HG02763 (cell line): ENCODE results near the gene PCGF2.
A peak's percentile ranks its signal among the peaks of the same experiment; 100 is the strongest.
"Not testable (repeated sequence)": the region's sequence is repeated elsewhere in the genome, so short reads cannot be mapped to it uniquely, and the experiment has no call there.

Source experiments
- ATAC-seq: cut with Tn5 transposase; IDR thresholded peaks from one replicate; pipeline ENCODE4 v1.9.1; 2021; ENCODE audit warnings: mild to moderate bottlenecking, moderate library complexity; ENCODE audit not compliant: unreplicated experiment

The PCGF2 gene

DNA sequence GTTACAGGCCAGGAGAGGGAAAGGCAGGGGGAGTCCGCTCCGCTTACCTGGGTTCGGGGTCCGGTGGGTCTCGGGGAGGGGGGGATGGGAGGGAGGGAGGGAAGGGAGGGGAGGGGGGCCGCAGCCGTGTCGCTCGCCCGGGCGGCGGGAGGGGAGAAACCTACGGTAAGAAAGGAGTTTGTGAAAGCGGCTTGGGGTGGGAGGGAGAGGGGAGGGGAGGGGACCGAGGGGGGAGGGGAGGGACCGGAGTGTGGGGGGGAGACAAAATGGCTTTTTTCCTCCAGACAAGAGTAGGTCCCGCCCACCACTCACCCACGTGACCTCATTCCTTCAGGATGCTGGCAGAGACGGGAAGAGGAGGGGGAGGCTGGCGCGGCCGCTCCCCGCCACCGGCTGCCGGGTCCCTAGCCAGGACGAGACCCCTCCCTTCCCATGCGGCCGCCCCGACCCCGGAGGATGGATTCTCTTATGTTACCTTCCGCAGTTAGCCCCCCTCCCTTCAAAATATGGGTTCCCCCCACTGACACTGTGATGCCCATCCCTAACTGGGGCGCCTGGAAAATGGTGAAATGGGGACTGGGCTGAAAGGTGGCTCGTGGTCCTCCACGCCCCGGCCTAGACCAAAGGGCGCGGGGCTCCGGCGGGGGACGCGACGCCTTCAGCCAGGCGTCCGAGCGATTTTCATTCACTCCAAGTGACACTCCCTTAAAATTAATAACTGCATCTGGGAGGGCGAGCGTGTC, at the start of gene PCGF2:
Gene PCGF2 (minus strand): TSS at position 188 of the 743 bp plus-strand sequence. CDS start 7,934 bp downstream, outside the sequence.
- no peak for ATAC-seq

DNA sequence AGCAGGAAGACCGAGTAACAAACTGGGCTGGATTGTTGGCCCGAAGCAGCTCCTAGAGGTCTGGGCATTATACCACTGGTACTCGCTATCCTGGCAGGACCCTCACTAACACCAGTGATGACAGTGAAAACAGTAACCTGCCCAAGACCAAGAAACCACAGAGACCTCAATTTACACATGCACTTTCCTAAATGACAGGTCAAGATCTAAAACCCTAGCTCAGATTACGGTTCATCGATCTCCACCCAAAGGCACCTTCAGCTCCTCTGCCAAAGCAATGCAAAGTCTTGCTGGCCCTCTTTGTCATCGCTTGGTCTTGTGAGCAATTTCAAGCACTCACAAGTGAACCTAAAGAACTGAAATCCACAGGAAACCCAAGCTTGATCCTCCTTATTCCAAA, 49.7 kb upstream of the PCGF2 start:
- no peak for ATAC-seq

DNA sequence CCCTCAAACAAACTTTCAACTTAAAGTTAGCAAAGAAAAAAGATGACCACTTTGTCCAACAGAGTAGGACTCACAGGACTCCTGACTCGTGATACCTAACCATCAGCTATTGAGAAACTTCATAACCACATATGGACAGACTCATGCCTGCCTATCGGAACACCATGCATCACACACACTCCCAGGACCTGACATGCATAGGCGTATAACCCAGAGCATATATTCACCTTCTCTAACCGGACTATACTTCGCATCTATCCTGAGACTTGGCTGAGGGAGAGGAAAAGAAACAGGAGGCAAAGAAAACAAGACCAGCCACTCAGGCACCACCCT, 49.0 kb upstream of the PCGF2 start:
- no peak for ATAC-seq

DNA sequence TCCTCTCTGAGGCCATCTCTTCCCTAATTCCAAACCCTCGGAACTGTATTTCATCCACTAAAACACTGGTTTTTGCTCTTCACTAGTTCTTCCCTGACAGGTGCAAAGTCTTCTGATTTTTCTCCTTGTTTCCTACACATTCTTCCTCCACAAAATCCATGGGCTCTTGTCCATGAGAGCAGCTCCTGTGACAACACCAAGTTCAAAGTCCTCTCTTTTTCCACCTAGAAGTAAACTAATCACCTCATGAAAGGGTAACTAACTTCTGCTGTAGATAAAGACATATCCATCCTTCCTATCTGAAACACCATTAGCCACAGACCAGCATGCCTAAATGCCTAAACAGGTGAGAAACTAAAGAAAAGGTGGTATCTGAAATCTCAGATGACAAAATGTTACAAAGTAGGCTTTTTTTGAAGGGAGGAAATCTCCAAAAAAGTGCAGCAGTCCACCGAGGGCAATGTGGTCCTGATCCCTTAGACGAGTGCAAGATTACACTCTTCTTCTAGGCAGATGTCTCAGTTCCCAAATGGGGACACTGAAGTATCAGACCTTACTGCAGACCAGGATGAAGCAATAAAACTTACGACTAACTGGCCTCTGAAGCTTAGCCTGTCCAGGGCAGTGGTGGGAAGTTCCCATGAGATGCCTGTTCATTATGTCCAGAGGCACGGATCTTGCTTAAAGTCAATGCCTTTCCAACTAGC, 48.5 kb upstream of the PCGF2 start:
- no peak for ATAC-seq

DNA sequence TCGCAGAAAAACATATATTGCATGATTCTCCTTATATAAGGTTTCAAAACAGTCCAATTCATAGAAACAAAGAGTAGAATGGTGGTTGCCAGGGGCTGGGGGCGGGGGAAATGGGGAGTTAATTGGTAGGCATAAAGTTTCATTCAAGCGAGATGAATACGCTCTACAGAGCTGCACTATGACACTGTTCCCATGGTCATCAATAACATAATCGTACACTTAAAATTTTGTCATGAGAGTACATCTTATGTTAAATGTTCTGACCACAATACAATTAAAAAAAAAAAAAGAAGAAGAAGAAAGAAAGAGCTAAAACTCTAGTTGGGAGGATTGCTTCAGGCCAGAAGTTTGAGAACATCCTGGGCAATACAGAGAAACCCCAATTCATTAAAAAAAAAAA, 46.1 kb upstream of the PCGF2 start:
- ATAC-seq, result no peak

DNA sequence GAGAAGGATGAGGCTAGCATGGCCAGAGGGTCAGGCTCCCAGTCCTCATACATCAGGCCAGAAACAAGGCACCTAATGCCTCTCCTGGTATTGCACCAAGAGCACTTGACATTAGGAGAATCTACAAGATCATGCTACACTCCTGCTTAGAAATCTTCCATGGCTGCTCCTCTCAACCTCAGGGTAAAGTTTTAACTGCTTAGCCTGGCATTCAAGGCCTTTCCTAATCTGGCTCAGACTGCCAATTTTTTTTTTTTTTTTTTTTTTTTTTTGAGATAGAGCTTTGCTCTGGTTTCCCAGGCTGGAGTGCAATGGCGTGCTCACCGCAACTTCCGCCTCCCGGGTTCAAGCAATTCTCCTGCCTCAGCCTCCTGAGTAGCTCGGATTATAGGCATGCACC, 43.0 kb upstream of the PCGF2 start:
- no peak for ATAC-seq

DNA sequence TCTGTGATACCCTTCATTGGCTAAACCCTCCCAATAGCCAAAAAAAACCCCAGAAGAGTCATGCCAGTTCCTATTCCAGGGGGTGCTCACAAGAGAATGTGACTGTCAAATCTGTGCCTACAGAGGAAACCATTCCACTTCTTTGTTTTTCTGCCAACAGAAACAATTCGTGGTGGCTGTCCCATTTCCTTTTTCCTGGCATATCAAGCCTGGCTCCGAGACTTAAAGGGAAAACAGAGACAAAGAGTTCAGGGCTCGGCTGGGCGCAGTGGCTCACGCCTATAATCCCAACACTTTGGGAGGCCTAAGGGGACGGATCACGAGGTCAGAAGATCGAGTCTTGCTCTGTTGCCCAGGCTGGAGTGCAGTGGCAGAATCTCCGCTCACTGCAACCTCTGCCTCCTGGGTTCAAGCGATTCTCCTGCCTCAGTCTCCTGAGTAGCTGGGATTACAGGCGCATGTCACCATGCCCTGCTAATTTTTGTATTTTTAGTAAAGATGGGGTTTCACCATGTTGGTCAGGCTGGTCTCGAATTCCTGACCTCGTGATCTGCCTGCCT, 42.1 kb upstream of the PCGF2 start:
- not testable (repeated sequence) for ATAC-seq

DNA sequence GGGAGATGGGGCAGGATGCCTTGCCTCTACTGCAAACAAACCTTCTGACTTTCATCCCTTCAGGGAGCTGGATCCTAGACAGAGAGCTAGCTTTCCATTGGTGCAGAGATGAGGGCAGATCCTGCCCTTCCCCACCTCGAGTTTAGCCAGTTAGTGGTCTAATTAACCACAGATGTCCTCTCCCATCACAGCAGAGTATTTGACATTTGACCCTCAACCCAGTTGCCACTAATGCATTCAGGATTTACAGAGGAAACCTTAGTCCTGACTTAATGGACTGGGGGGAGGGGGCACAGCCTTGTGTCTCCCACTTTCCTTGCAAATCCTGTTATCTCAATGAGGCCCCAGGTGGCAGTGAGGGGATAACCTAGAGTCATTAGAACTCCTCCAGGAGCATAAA, 41.0 kb upstream of the PCGF2 start:
- ATAC-seq, result no peak

DNA sequence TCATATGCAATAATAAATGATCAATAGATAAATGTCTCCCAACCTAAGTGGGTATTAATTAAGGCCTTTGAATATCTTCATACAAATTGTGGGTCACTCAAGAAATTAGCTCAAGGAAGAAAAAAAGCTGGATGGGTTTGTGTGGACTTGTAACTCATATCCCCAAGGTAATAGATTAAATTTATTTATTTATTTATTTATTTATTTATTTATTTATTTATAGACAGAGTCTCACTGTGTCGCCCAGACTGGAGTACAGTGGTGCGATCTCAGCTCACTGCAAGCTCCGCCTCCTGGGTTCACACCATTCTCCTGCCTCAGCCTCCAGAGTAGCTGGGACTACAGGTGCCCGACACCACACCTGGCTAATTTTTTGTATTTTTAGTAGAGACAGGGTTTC, 39.9 kb upstream of the PCGF2 start:
- ATAC-seq, result not testable (repeated sequence)

DNA sequence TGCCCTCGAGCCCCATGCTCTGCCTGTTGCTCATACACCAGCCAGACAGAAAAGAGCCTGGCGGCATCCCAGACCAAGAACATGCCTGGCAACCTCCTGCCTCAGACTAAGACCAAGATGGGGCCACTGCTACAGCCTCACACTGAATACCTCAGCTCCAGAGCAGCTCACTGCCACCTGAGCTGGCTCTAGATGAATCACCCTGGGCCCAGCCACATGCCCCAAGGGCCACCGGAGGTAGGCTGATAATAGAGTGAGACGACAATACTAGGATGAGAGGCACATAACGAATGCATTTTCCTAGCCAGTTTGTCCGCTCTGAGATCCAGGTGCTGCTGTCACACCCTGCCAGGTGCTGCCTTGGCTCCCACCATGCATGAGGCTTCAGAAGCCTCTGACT, 38.2 kb upstream of the PCGF2 start:
- no peak for ATAC-seq

DNA sequence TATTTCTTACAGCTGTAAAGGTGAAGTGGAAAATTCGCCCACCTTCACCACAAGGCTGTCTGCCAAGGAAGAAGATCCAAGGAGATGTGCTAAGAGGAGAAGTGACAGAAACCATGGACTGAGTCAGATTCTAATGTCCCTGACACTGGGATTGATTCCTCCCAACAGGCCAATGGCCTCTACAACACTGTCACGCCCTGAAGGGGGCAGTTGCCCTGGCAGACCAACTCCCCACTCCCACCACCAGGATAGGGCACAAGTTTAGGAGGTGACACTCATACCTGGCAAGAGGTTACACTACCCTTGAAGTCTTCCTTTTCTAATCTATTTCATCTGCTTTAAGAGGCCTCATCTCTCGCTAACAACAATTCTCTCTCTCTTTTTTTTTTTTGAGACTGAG, 35.1 kb upstream of the PCGF2 start:
- ATAC-seq, result no peak

DNA sequence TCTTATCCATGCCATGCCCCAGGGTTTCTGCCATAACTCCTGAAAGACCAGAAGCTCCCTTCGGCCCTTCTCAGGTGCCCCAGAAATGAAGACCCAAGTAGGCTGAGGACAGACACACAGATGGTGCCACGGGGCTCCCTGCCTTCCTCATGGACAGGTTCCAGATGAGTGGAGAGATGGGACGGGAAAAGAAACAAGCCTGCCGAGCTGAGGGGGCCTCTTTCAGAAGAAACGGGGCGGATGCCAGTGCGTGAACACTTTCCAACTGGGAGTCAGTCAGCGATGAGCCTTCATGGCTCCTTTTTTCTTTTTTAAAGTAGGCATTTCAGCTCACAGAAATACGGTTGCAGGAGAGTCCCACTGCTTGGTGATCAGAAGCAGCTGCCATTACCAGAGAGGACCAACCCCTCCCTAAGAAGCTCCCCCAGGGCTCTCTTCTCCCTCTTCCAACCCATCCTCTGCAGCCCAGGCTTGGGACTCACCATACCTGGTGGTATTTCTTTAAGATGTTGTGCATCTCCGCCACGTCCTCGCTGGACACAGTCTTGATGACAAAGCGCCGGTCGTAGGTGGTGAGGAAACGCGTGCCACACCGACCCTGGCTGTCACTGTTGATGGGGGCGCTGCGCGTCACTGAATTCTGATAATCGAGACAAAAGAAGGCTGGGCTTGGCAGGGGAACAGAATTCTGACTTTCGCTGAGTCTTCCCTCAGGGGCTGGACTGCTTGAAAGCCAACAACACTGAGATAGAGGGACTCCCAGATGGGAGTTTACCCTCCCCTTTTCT, 32.0 kb upstream of the PCGF2 start:
- no peak for ATAC-seq

DNA sequence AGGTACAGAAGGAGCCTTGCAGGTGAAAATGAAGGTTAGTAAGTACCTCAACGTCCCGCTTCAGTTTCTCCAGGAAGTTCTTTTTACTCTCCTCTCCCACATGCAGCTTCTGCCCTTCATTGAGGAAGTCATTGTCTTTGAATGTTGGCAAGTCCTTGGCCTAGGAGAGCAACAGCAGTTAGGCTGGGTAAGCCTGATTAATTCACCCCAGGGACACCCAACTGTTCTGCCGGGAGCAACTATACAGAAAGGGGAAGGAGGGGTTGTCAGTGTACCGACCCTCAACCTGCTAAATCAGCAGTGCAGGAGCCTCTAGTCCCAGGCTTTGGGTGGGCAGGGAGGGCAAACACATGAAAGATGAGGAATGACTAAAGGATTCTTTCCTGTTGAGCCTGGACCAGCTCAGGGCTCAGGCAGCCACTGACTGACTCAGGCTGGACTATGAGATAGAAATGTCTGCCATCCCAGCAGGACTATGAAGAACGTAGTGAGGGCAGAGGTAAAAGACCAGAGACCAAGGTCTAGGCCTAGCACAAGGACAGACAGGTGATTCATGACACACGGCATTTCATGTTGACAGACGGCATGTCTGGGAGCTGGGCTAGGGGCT, 29.6 kb upstream of the PCGF2 start:
- ATAC-seq, result no peak

DNA sequence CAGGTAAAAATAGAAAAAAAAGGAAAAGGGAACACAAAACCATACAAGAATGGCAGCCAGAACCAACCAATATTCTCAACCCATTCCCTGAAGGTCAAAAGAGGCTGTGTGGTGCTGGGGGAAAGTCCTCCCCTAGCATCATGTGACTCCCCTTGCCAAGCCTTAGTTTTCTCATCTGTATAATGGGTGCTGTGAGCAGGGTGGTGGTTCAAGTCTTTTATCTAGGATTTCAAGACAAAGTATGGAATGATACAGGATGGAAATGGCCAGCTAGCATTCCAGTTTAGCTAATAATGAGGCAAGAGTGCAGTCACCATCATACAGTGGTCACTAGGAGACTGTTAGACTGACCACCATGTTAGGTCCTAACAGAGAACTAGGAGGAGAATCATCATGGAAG, 25.1 kb upstream of the PCGF2 start:
- ATAC-seq, result no peak

DNA sequence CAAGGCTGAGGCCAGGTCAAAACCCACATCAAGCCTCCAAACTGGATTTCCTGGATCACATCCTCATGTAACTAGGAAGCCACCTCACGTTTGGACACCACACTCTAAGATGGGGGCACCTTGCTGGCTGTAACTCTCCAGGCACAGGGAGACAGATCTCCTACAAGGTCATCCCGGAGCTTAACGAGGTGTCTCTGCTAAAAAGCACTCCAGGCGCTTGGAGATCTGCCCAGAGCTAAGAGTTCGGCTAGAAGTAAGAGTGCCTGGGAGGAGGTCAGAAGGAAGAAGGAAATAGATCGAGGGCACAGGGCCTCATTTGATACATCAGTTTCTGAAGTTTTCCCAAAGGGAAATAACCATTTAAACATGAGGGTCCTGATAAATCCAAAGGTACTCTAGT, 20.3 kb upstream of the PCGF2 start:
- no peak for ATAC-seq

DNA sequence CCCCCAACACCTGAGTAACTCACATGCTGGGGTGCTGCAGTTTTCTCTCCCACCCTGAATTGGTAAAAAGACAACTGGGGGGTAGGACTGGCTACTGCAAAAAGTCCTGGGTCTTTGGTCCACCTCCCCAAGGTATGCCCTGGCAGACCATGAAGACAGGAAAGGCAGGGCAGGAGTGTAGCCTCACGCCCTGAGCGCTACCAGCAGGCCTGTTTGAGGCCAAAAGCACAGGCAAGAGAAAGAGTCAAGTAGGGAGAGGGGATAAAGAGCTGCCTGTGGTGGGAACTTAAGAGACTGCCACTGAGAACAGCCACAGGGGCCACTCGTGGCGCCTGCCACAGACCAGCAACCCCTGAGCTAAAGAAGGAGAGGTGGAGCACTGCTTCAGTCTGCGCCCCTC, 18.2 kb upstream of the PCGF2 start:
- ATAC-seq, result no peak

DNA sequence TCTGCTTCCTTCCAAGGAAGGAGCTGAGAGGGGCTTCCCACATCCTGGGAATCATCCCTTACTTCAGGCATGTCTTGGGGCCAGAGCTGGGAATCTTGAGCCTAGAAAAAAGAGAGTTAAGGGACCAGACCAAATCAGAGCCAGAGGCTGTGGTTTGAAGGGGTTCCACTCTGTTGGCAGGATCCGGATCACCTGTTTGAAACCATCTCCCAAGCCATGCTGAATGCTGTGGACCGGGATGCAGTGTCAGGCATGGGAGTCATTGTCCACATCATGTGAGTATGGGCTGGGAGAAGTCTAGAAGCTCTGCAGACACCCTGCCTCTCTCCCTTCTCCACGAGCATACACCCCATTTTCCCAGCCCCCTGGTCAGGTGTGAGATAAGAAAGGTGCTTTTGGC, 14.1 kb upstream of the PCGF2 start:
- no peak for ATAC-seq

DNA sequence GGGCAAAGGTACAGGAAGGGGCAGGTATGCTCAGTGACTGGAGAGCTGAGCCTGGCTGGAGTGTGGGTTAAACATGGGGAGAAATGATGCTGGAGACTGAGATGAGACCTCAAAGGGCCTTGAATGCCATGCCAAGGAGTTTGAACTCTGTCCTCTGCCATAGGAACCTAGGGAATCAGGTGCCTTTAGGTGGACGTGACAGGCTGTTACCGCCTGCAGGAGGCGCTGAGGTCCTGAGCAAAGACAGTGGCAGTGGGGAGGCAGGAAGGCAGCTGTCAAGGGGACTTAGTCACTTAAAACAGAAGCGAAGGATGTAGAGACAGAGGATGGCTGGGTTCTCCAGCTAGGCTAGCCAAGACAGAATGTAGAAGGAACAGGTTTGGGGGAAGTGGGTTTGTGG, 13.5 kb upstream of the PCGF2 start:
- ATAC-seq, result no peak

DNA sequence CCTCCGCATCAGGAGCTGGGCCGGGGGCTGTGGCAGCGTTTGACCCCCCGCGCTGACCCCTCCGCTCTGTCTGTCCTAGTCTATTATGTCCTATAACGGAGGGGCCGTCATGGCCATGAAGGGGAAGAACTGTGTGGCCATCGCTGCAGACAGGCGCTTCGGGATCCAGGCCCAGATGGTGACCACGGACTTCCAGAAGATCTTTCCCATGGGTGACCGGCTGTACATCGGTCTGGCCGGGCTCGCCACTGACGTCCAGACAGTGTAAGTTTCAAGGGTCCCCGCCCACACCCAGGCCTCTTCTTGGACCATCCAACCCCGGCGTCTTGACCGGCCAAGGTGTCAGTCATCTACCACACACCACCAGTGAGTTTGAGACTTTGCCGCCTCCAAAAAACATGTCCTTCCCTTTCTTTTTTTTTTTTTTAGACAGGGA, 5.0 kb upstream of the PCGF2 start:
- no peak for ATAC-seq

DNA sequence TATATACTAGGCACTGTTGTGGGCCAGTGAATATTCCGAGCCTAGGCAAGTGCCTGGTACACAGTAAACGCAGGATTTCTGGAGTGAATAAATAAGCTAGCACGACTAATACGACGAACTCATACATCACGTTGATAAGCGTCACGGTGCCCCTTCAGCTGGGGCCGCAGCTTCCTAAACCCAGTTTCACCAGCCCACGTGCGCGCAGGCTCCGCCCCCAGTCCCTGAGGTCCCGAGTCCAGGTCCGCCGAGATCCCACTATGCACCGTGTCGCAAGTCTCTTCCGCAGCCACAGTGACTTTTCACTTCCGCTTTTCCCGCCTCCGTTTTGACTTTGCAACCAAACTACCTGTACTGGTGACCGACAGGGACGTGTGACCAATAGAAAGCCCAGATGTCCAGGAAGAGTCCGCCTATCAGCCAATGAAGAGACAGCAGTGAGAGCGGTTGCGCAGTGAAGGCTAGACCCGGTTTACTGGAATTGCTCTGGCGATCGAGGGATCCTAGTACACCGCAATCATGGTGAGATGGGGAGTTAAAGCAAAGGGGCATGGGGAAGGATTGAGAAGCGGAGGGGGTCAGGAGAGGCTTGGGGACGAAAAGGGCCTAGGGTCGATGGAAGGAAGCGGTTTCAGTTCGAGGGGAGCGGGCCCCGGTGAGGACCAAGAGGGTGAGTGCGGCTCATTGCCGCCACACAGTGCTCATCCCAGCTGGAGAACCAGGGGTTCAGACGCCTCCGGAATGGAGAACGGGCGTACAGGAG, 4.4 kb upstream of the PCGF2 start, which contains the start of gene PSMB3:
Gene PSMB3 (plus strand): TSS at position 434 of the 763 bp plus-strand sequence. CDS start 86 bp downstream, at position 520.
- peak; percentile 88 for ATAC-seq
